RKO (cell line): Measurements from ENCODE around the gene GAGE12E.
"Not testable (repeated sequence)": the region's sequence is repeated elsewhere in the genome, so short reads cannot be mapped to it uniquely, and the experiment has no call there.

ENCODE experiments used
- DNase-seq: peaks from one replicate; pipeline ENCODE4 v3.0.0-alpha.2; 2016; ENCODE audit warnings: low spot score

GAGE12E gene

GRCh38 chrX:49550989-49551388, at the start of gene GAGE12E:
Gene GAGE12E, plus strand, starts transcription at chrX:49551289. Its CDS starts 1,155 bp downstream, at chrX:49552444.
- DNase-seq = not testable (repeated sequence)

- not testable (repeated sequence) for DNase-seq
Observed at GRCh38 chrX:49531877-49532276, 19.2 kb upstream of the GAGE12E start, which contains the start of gene GAGE12C. Gene GAGE12C, plus strand, starts transcription at chrX:49532177. Its CDS starts 1,155 bp downstream, at chrX:49533332.

GRCh38 chrX:49541433-49541832, 9.7 kb upstream of the GAGE12E start, which contains the start of gene GAGE12D:
Gene GAGE12D, plus strand, starts transcription at chrX:49541733. Its CDS starts 1,155 bp downstream, at chrX:49542888.
- not testable (repeated sequence) for DNase-seq

- not testable (repeated sequence) for DNase-seq
Observed at GRCh38 chrX:49560542-49560941, 9.5 kb downstream of the GAGE12E start, which contains the start of gene GAGE12F. Gene GAGE12F, plus strand, starts transcription at chrX:49560842. Its CDS starts 1,155 bp downstream, at chrX:49561997.

GRCh38 chrX:49568728-49569127, 17.6 kb downstream of the GAGE12E start:
- DNase-seq = not testable (repeated sequence)

- not testable (repeated sequence) for DNase-seq
Observed at GRCh38 chrX:49569152-49569551, 18.1 kb downstream of the GAGE12E start.

GRCh38 chrX:49570100-49570499, 19.0 kb downstream of the GAGE12E start, which contains the start of gene GAGE12G:
Gene GAGE12G, plus strand, starts transcription at chrX:49570400. Its CDS starts 1,155 bp downstream, at chrX:49571555.
- not testable (repeated sequence) for DNase-seq

- not testable (repeated sequence) for DNase-seq
Observed at GRCh38 chrX:49579649-49580048, 28.6 kb downstream of the GAGE12E start, which contains the start of gene GAGE12H. Gene GAGE12H, plus strand, starts transcription at chrX:49579949. Its CDS starts 1,155 bp downstream, at chrX:49581104.

- DNase-seq = not testable (repeated sequence)
Observed at GRCh38 chrX:49589196-49589595, 38.1 kb downstream of the GAGE12E start, which contains the start of gene GAGE2A. Gene GAGE2A, plus strand, starts transcription at chrX:49589496. Its CDS starts 1,155 bp downstream, at chrX:49590651.

- DNase-seq = not testable (repeated sequence)
Observed at GRCh38 chrX:49589769-49590478, 38.8 kb downstream of the GAGE12E start.

GRCh38 chrX:49590488-49590887, 39.4 kb downstream of the GAGE12E start:
- DNase-seq = not testable (repeated sequence)

GRCh38 chrX:49598720-49599119, 47.6 kb downstream of the GAGE12E start, which contains the start of gene GAGE1:
Gene GAGE1, plus strand, starts transcription at chrX:49599020. Its CDS starts 1,155 bp downstream, at chrX:49600175.
- not testable (repeated sequence) for DNase-seq
